ENCODE data around the gene FBXO38.
"Not testable (repeated sequence)": the region's sequence is repeated elsewhere in the genome, so short reads cannot be mapped to it uniquely, and the experiment has no call there.

Gene FBXO38

DNA sequence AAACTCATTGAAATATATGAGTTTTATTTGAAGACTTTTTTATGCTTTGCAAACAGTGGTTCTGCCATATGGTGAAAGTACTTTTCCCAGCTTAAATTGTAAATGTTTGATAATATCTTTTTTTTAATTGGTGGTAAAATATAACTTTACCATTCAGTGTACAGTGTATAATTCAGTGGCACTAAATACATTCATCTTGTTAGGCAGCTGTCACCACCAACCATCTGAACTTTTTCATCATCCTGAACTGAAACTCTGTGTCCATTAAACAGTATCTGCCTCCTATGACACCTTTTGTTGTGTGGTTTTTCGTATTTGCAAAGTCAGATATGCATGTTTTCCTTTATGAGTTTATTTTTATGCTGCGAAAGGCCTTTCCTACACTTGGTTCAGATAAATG lies 45.1 kb downstream of the FBXO38 start:
- no peak for DNase-seq

DNA sequence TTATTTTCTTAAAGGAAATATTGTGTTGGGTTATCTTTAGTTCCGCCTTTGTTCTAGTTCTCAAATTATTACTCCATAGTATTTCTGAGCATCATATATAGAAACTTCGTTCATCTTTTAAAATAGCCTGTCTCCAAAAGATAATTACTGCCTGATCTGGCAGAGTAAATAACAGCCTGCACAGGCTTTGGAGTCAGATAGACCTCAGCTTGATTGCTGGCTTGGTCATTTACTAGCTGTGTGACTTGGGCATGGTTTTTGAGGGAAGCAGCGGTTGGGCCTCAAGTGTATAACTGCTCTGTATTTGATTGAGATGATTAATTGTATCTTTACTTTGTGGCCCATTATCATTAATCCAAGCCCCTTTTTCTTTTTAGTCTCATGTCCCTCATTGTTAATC lies 50.1 kb downstream of the FBXO38 start:
- no peak for DNase-seq

GRCh38 chr5:148436029-148436428 lies 52.3 kb downstream of the FBXO38 start:
- no peak for DNase-seq

DNA sequence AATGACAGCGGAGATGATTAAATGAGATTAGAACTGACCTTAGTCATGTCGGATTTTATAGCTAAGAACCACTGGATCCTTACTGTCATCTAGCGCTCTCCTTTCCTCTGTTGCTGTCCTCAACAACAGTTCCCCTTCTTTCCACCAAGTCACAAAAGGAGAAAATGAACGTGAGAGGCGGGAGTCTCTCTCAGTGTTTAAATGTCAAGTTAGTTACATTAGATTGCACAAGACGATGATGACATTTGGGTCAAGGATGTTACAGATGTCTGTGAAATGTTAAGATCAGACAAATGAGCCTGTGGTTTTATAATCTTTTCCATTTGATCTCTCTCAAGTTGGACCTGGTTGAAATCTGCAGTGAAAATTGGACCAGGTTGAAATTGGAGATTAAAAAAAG lies 53.5 kb downstream of the FBXO38 start:
- DNase-seq, result no peak

GRCh38 chr5:148438933-148439332 lies 55.2 kb downstream of the FBXO38 start:
- DNase-seq, result no peak

DNA sequence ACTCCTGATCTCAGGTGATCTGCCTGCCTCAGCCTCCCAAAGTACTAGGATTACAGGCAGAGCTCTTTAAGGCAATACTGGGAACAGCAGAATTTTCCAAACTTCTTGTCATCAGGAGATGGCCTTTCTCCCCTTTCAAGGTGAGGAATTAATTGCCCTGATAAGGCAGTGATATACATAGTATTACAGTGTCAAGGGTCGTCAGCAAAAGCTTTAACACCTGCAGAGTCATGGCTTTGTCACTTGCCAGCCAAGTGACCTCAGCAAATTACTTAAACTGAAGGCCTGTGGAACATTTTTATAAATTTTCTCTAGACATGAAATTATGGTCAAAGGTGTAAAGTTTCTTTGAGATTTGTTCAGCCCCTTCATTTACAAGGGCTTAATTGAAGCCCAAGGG lies 59.5 kb downstream of the FBXO38 start:
- DNase-seq, result no peak

GRCh38 chr5:148443998-148444397 lies 60.2 kb downstream of the FBXO38 start:
- DNase-seq, result peak; percentile 18 to 23

DNA sequence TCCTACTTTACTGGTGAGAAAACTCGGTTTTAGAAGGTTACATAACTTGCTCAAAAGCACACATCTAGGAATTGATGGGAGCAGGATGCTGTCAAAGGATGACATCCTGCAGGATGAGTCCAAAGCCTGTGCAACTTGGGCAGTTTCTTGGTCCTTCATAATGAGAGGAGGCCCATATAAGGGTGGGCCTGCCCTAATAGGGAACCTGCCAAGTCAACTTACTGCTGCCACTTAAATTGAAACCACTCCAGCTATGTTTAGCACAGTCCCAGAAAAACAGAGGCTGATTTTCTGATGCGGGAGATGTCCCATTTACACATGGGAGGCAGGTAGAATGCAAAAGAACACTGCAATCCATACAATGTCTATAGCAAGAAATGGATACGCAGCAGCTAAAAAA lies 61.8 kb downstream of the FBXO38 start:
- DNase-seq, result no peak

GRCh38 chr5:148446611-148447010 lies 62.9 kb downstream of the FBXO38 start:
- no peak for DNase-seq

DNA sequence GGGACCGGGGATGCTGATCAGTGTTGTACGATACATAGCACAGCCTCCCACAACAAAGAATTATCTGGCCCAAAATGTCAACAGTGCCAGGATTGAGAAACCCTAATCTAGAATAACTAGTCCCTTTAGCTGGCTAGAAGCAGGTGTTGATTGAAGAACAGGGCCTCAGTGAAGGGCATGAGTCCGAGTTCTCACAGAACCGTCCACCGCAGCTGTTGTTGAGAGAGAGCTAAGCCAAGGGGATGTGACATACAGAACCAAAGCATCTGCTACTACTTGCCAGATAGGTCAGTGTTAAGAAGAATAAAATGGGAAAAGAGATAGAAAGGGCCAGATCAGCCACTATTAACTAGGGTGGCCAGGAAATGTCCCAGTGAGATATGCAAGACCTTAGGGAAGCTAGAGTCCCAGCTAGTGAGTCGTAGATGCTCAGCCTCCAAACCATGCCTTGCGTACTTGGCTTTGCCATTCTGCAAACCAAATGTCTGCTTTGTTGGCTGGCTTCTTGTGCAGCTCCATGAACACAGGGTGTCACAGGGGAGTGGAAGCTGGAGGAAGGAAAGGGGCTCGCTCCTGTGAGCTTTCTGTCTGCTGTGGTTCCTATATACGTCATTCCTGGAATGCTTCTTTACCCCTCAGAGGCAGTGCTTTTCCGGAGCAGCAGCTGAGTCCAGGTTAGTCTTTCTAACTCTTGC lies 68.9 kb downstream of the FBXO38 start:
- no peak for DNase-seq

DNA sequence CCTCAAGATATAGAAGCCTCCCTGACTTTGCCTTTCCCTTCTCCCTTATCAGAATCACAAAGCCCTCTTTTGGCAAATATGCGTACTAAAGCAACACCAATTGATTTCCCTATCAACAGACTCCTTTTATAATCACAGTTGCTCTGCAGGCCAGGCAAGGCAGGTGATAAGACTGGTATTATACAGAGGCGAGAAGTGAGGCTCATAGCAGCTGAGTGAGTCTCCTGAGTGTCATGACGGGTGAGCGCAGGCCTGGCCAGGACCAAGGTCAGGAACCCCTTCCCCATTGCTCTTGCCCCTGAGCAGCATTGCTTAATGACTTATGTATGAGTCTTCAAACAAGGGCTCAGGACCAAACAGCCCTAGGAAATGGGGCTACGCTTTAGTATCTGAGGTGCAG lies 70.8 kb downstream of the FBXO38 start:
- DNase-seq, result no peak

DNA sequence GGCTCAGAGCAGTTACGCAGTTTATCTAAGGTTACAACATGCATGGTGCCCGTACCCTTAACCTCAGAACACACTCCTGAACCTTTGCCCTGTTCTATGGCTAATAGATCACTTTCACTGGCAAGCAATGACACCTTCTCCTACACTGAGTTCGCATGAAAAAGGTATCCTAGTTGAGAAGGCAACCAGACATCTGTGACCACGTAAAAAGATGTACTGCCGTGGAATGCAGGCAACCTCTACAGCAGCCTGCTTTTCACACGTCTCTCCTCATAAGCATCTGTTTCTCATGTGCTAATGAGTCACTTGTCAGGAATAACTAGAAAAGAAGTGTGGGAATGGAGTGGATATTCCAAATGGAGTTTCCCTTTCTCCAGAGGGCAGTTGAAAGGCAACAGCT lies 71.4 kb downstream of the FBXO38 start:
- DNase-seq, result no peak

DNA sequence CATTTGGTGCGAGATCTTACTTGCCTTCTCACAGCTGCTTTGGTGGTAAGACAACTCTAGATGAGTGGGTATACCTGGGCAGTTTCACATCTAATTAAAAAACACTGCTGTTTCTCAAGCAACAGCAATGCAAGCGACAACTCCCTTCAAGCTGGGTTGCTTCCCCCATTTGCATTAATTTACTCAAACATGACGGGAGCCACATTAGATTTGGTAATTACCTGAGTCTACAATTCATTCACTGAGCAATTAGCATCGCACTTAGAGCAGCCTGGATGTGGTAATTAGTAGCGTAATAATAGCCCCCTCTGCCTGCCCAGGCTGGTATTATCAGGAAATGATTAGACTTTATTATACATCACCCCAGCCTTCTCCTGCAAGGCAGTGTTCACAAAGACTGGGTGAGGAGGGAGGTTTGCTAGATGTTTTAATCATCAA lies 73.4 kb downstream of the FBXO38 start:
- DNase-seq, result peak; percentile 11 to 20

GRCh38 chr5:148458036-148458888 lies 74.5 kb downstream of the FBXO38 start:
- no peak for DNase-seq

GRCh38 chr5:148459669-148460068 lies 75.9 kb downstream of the FBXO38 start:
- DNase-seq, result no peak

DNA sequence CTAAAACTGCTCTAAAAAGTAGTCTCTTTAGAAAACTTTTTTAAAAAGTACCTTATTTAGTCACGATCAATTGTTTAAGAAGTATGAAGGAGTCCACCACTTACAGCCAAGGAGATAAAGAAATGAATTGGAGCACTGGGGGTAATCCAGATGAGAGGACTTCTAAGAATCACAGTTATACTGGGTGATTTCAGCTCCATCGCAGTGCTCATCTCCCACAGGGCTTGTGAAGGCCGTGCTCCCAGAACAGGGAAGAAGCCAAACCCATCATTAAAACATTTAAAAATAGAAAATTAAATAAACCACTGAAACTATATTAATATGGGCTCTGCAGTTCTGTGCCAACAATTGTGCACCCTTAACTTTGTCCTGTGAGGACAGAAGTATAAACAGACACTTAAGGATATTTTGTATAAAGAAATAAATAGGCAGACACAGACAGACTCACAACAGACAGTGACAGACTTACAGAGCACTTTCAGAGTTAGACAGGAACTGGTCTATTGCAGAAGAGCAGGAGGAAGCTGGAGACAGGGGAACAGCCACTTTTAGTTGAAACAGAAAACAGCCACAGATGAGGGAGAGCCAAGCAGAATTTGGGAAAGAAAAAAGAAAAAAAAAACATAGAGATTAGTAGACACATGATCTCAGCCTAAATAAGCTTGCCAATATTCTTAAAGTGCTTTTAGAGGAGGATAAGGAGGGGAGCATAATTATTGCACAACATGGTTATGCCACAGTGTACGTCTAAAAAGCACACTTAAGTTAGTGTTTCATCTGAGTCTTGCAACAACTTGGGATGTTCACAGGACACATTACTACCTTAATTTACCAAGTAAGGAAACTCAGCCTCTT lies 81.8 kb downstream of the FBXO38 start:
- no peak for DNase-seq

DNA sequence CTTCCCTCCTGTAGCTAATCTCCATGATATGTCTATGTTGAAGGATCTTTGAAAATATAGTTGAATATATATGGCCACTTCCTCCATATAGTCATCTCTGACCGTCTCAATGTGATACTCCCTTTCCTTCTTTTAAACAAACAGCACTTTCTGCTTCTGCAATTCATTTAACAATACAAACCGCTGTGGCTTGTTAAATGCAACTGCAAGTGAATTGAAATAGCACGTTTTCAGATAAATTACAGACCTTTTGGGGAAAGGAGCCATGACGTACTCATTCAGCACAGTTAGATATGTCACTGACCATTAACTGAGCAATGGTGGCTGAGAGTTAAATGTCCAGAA lies 82.5 kb downstream of the FBXO38 start:
- no peak for DNase-seq

DNA sequence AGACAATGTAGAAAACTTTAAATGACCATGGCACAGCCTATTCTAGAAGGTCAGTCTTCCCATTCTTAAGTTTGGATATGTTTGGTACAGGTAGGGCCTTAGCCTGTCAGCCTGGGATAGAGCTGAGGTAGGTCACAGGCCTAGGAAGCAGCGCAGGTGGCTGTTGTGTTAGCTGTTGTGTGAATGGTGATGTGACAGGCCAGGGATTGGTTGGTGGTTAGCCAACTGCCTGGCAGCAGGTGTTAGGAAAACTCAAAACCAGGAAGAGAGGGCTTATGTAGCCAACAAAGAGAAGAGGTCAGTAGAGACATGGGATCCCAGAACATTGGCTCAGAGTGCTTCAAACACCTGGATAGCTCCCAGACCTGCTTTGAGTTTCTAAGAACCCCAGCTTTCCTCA lies 84.2 kb downstream of the FBXO38 start:
- DNase-seq, result no peak

DNA sequence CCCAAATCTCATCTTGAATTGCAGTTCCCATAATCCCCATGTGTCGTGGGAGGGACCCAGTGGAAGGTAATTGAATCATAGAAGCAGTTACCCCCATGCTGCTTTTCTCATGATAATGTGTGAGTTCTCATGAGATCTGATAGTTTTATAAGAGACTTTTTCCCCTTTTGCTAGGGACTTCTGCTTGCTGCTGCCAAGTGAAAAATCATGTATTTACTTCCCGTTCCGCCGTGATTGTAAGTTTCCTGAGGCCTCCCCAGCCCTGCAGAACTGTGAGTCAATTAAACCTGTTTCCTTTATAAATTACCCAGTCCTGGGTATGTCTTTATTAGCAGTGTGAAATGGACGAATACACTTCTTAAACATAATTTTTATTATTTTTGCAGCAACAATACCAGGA lies 85.0 kb downstream of the FBXO38 start:
- not testable (repeated sequence) for DNase-seq

- DNase-seq, result no peak
Measured at GRCh38 chr5:148469501-148469935, 85.8 kb downstream of the FBXO38 start.

DNA sequence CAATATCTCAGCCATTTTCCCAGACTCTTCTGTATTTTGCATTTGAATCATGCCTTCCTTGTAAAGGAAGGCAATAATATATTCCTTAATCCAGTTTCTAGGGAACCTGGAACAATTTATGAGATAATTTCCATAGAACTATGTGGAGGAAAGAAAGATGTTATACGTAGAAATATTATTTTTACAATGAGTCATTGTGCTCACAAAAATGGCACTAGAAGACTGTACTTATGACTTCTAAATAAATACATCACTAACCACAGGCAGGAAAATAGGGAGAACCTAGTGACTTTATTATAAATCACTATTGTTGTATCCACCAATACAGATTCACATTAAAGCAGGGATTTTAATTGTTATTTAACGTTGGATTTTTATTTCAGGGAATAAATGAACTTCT lies 87.6 kb downstream of the FBXO38 start:
- DNase-seq, result no peak

DNA sequence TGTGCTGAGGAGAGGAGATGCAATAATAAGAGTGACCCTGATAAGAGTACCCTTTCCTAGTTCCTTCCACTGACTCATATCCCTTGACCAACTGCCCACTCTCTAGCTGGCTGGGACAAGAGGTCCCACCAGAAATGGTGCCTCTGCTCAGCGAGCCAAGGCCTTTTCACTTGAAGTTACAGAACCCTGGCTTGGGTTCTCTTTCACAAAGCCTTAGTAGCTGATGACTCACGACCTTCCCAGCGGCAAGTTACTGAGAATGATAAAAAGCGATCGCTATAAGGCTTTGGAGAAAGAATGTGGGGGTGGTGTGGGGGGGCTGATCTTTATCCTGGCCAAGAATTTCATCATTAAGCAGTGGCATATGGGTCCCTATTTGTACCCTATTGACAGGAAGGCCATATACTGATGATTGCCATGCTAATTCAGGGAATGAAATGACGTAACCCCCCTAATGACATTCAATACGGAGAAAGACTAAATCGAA lies 90.3 kb downstream of the FBXO38 start:
- DNase-seq, result no peak

DNA sequence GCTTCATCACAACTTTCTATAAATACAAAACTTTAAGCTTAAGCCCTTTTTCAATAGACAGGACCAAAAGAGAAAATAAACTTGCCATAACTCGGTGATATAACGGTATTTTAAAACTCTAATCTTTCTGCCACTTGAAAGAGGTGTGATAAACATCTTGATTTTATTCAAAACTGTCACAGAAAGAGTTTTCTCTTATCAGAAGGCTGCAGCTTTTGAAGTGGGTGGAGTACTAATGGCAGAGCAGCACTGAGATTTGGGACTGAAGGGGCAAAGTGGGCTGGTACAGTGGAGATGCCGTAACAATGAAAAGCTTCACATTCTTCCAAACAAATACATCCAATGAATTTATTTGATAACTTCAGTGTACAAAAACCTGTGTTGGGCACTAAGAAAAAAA lies 92.5 kb downstream of the FBXO38 start:
- no peak for DNase-seq

Data from activated CD4-positive, alpha-beta T cell treated with anti-CD3 and anti-CD28 coated beads, Interleukin-2, amount 50 U/mL, for 4 hours (primary cell).